ENCODE data around the gene RFX7.

The RFX7 gene

GRCh38 chr15:56074481-56075265 is 169.0 kb downstream of the RFX7 start:
- H3K27me3 ChIP-seq (ENCODE audit: insufficient read depth, low read depth, severe bottlenecking), result no peaks in the 10 kb centered on the region
- TF ChIP-seq CTCF (IDR thresholded peaks at IDR 0.05; ENCODE audit: low read depth, low read length), result no peak
- H3K9me3 ChIP-seq (ENCODE audit: severe bottlenecking), result no peaks in the 10 kb centered on the region
- H3K4me3 ChIP-seq (ENCODE audit: low read depth, low read length), result no peak overlapping the region
- H3K36me3 ChIP-seq, result no peaks in the 10 kb centered on the region
- H3K27ac ChIP-seq, result no peak overlapping the region
- no peak for DNase-seq

GRCh38 chr15:56064152-56064551 is 179.5 kb downstream of the RFX7 start:
- no peak for TF ChIP-seq CTCF (IDR thresholded peaks at IDR 0.05; ENCODE audit: low read depth, low read length)
- no peaks in the 10 kb centered on the region for H3K27me3 ChIP-seq (ENCODE audit: insufficient read depth, low read depth, severe bottlenecking)
- no peak for DNase-seq
- no peaks in the 10 kb centered on the region for H3K9me3 ChIP-seq (ENCODE audit: severe bottlenecking)
- H3K36me3 ChIP-seq, result no peaks in the 10 kb centered on the region
- no peak overlapping the region for H3K27ac ChIP-seq
- no peak overlapping the region for H3K4me3 ChIP-seq (ENCODE audit: low read depth, low read length)

- TF ChIP-seq CTCF (IDR thresholded peaks at IDR 0.05; ENCODE audit: low read depth, low read length), result no peak
Observed at GRCh38 chr15:56059716-56060115, 184.0 kb downstream of the RFX7 start.

GRCh38 chr15:56058986-56059385 is 184.7 kb downstream of the RFX7 start:
- Histone ChIP-seq H3K9me3 (ENCODE audit: severe bottlenecking) (no peaks in the 10 kb centered on the region), H3K4me3 (ENCODE audit: low read depth, low read length) (no peak overlapping the region), H3K27ac (no peak overlapping the region), H3K36me3 (no peaks in the 10 kb centered on the region), H3K27me3 (ENCODE audit: insufficient read depth, low read depth, severe bottlenecking) (no peaks in the 10 kb centered on the region)
- TF ChIP-seq CTCF (IDR thresholded peaks at IDR 0.05; ENCODE audit: low read depth, low read length), result no peak
- peak; percentile 43 for DNase-seq

More at GRCh38 chr15:56059716-56060115, 184.0 kb downstream of the RFX7 start:
- Histone ChIP-seq H3K36me3 (no peaks in the 10 kb centered on the region), H3K9me3 (ENCODE audit: severe bottlenecking) (no peaks in the 10 kb centered on the region), H3K27ac (no peak overlapping the region), H3K4me3 (ENCODE audit: low read depth, low read length) (no peak overlapping the region), H3K27me3 (ENCODE audit: insufficient read depth, low read depth, severe bottlenecking) (no peaks in the 10 kb centered on the region)
- DNase-seq, result no peak

GRCh38 chr15:56056626-56057025 is 187.1 kb downstream of the RFX7 start:
- Histone ChIP-seq H3K36me3 (no peaks in the 10 kb centered on the region), H3K9me3 (ENCODE audit: severe bottlenecking) (no peaks in the 10 kb centered on the region), H3K27me3 (ENCODE audit: insufficient read depth, low read depth, severe bottlenecking) (no peaks in the 10 kb centered on the region), H3K27ac (no peak overlapping the region), H3K4me3 (ENCODE audit: low read depth, low read length) (no peak overlapping the region)
- TF ChIP-seq CTCF (IDR thresholded peaks at IDR 0.05; ENCODE audit: low read depth, low read length), result no peak
- DNase-seq, result no peak

GRCh38 chr15:56053046-56053400 is 190.7 kb downstream of the RFX7 start:
- Histone ChIP-seq H3K36me3 (no peaks in the 10 kb centered on the region), H3K9me3 (ENCODE audit: severe bottlenecking) (no peaks in the 10 kb centered on the region), H3K27ac (no peak overlapping the region), H3K4me3 (ENCODE audit: low read depth, low read length) (no peak overlapping the region), H3K27me3 (ENCODE audit: insufficient read depth, low read depth, severe bottlenecking) (no peaks in the 10 kb centered on the region)
- no peak for TF ChIP-seq CTCF (IDR thresholded peaks at IDR 0.05; ENCODE audit: low read depth, low read length)
- no peak for DNase-seq

Measured in WERI-Rb-1 (cell line).